GM19324 (cell line): ENCODE data around the gene REV1.
"Not testable (repeated sequence)": the region's sequence is repeated elsewhere in the genome, so short reads cannot be mapped to it uniquely, and the experiment has no call there.

Experiments
- ATAC-seq: cut with Tn5 transposase; IDR thresholded peaks from one replicate; pipeline ENCODE4 v1.9.1; 2021; ENCODE audit warnings: mild to moderate bottlenecking, moderate library complexity; ENCODE audit not compliant: unreplicated experiment, low FRiP score

REV1 gene

DNA sequence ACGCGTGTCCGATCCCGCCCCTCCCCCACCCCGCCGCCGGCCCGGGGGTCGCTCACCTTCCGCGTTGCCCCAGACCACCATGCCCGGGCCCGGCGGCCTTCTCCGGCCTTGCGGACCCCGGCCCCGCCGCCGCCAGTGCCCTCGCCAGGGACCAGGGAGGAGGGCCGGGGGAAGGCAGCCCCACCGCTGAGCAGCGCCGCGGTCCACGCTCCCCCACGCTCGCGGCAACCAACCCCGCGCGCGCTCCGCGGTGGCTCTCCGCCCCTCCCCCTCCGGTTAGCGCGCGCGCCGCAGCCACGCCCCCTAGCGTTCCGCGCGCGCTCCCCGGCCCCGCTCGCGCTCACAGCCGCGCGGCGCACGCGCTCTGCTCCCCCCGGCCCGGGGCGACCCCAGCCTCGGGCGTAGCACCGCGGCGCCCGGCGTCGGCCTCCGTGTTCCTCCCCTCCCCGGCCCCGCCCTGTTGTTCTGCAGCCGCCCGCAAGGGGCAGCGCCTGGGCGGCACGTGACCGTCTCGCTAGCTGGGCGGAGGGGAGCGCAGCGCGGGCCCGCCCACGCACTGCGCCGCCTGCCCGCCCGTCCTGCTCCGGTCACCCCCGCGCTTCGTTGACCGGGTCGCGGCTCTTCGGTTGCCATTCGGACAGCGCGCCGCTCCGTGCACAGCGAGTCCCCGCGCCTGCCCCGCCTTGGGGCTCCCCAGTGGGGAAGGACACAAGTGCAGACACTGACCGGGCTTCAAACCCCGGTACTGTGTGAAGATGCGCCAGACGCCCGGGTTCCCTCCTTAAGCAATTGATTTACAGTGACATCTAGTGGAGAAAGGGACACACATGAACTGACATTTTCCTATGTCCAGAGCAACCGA, at the start of gene REV1:
REV1 (minus strand) TSS at position 257 of the 862 bp plus-strand sequence. CDS start 25,042 bp downstream, outside the sequence.
- ATAC-seq, result peak; percentile 85

- ATAC-seq, result no peak
Observed at GRCh38 chr2:99537910-99538485, 48.2 kb upstream of the REV1 start.

DNA sequence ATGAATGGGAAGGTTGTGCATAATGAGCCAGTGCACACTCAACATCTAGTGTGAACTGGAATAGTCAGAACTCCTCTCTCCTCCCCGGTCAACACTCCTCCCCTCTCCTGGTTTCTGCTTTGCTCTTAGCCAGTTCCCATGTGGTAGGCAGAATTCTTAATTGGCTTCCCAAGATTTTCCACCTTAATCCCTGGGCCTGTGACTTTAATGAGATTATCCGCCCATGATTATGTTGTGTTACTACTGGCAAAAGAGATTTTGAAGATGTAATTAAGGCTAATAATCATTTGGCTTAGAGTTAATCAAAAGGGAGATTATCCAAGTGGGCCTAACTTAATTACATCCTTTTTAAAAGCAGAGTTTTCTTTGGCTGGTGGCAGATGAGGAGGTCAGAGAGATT, 34.2 kb upstream of the REV1 start:
- no peak for ATAC-seq

DNA sequence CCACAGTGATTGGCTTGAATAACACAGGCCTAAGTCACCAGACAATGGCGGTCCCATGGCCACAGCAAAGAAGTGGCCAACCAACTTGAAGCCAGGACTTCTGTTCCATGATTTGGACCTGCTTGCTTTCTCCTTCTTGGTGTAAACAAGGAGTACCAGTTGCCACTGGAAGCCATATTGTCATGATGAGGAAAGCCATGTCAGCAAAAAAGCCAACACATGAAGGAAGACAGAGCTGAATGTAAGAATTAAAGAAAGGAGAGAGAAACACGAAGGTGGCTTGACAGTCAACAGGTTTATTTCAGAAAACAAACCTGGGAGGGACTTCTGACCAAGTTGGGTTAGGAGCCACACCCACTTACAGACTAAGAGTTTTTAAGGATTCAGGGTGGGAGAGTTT, 32.3 kb upstream of the REV1 start:
- ATAC-seq, result no peak

GRCh38 chr2:99520813-99521212, 31.0 kb upstream of the REV1 start:
- ATAC-seq, result no peak

- ATAC-seq, result no peak
Observed at GRCh38 chr2:99520195-99520594, 30.4 kb upstream of the REV1 start.

DNA sequence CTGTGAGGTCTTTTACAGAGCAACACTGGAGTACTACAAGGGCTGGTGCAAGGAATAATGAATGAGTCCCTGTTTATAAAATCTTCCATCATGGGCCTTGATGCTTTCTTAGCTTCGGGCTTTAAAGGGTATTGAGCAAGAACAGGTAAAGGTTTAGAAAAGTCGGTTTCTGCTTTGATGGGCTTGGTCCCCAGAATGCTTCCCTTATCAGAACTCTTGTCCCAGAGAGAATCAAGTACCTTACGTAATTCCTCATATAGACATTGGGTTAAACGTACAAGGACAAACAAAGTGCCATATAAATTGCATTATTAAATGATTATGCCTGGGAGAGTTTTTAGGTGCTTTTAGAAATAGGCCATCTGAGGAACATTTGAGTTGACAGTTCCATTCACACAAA, 24.5 kb upstream of the REV1 start:
- ATAC-seq, result no peak

DNA sequence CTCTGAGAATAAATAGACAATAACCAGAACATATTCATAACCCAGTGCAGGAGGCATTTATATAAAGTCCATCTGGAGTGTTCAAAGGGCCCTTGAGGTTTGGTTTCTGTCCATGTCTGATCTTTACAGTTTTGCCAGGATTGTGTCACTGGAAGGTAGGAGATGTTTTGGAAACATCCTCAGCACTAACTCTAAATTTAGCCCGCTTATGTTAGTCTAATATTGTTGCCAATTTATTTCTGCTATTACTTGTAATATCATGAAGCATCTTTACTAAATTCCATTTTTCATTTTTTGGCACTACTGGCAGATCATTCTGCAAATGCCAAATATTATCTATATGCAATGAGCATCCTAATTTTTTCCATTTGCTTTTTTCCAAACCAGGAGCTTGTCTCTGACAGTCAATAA, 22.4 kb upstream of the REV1 start:
- no peak for ATAC-seq

DNA sequence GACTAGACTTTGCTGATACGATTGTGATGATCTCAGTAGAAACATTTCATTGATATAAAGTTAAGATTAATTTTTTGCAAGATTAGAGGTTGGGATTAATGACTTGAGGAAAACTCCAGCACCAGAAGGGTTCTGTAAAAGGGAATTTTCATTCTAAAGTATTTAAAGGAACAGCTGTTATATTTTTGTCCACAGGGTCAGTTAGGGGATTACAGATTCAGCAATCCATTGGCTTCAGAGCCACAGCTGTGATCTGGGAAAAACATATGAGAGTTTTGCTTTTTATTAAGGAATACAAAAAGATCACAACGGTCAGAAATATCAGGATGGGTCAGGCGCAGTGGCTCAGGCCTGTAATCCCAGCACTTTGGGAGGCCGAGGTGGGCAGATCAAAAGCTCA, 19.6 kb upstream of the REV1 start:
- ATAC-seq, result no peak

DNA sequence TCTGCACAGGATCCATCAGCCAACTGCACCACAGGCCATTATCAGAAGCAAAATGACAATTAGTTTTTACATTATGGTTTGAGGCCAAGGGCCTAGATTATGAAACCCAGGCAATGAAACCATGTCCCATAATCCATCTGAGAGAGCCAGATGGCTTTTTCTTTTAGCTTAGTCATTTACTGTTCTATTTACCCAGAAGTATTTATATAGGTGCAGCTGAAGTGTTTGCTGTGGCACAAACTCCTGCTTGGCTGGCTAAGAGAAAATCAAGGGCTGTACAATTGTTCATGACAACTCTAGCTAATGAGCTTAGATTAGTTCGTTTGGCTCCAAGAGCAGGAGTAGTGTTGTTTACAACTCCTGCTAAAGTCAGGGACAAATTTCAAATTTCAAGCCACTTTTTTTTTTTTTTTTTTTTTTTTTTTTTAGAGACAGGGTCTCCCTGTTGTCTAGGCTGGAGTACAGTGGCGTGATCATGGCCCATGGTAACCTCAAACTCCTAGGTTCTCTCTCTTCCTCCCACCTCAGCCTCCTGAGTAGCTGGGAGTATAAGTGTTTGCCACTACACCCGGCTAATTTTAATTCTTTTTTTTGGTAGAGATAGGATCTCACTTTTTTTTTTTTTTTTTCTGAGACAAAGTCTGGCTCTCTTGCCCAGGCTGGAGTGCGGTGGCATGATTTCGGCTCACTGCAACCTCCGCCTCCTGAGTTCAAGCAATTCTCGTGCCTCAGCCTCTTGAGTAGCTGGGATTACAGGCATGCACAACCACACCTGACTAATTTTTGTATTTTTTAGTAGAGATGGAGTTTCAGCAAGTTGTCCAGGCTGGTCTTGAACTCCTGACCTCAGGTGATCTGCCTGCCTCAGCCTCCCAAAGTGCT, 18.4 kb upstream of the REV1 start:
- no peak for ATAC-seq

DNA sequence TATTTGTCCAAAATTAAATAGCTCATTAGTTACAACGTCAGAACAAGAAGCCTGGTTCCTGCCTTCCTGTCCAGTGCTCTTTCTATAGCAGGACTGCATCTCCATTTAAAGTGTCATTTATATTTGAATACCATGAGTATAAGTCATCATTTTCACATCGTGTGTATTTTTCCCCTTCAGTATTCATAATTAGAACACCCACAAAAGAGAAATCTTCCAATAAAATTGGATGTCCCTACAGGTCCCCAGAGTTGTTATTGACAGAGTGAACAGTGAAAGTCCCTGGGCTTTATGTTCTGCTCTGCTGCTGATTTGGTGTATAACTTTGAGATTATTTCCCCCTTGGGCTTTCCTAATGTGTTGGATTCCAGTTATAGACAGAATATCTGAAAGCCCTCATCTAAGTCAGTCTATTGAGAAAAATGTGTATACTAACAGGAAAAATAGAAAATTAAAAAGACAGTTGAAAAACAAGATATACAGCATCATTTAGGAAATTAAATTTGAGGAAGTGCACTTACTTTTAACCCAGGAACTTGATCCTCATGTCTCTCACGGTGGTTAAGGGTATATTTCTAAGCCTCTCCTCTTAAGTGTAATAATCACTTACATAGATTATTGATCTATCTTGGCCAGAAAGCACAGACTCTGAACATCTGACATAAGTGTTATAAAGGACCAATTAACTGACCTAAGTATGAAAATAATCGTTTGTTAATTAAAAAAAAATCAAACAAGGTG, 15.2 kb upstream of the REV1 start:
- no peak for ATAC-seq

DNA sequence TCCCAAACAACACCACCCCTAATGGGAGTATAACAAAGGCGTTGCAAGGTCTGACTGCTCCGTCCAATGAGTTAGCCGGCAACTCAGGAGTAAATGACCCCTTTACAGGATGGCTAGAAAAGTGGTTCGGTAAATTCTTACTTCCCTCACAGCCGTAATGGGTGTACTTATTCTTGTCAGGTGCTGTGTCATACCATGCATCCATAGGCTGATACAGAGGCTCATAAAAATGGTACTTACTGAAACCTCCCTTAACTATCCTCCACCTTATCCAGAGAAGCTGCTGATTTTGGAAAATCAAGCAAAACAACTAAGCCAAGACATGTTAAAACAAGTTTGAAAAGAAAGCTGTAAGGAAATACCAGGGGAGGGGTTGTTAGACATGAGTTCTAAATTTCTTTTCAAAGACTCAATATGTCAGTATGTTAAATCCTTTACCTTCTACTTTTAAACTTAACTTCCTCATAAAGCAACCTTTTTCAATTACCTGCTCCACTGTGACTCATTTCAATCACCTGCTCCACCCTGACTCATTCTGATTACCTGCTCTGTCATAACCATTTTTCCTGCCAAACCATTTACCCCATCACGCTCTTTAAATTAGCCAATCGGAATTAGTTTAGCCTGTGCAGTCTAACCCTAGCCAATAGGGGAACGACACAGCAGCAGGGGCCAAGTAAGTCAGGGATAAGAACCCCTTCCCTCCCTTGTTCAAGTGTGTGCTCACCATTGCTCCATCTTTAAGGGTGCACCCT, 14.0 kb upstream of the REV1 start:
- not testable (repeated sequence) for ATAC-seq

DNA sequence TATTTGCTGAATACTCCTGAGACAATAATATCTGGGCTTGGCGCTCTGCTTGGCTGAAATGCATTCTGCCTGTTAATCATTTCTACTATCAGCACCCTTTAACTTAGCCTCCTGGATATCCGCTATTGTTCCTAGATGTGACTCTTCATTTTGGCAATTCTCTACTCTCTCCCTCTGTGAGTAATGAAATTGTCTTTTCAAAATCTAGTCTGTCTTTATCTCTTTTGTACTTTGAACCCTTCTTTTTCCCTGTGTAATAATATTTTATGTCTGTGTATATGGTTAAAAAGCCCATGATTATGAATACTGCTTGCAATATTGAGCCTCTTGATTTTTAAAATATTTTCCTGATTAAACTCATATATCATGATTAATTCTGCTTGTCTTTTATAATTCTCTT, 6.2 kb upstream of the REV1 start:
- ATAC-seq, result no peak

- no peak for ATAC-seq
Observed at GRCh38 chr2:99495115-99495860, 5.5 kb upstream of the REV1 start.

- no peak for ATAC-seq
Observed at GRCh38 chr2:99492721-99493120, 2.9 kb upstream of the REV1 start.

GRCh38 chr2:99490623-99491461, 1.0 kb upstream of the REV1 start:
- peak; percentile 0 for ATAC-seq

DNA sequence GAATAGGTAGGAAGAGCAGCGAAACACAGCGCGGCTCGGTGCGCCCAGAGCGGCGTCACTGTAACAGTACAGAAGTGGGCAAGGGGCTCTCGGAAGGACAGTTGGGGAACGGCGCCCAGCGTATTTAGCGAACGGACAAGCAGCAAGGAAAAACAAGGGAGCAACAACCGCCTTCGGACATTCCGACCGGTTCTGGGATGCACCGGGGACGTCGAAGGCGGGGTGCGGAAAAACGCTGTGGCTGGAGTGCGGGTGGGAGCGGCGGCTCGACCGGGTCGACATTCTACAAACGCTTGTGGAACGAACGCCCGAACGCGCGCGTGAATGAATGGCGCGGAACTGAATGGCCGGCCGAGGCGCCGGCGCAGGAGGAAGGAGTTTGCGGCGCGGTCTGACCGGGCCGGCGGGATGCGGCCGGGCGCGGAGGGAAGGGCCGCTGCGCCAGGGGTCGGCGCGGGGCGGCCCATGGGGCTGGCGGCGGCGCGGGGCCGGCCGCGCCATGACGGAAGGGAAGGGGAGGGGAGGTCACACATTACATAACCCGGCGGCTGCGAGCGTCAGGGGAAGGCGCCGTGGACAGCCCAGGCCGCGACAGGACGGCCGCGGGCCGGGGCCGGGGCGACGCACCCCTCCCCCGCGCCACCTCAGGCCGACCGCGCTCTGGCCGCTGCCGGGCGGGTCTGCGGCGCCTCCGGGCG, 605 bp downstream of the REV1 start:
- peak; percentile 36 for ATAC-seq
